ENCODE measurements around the gene KATNAL2.

DNA sequence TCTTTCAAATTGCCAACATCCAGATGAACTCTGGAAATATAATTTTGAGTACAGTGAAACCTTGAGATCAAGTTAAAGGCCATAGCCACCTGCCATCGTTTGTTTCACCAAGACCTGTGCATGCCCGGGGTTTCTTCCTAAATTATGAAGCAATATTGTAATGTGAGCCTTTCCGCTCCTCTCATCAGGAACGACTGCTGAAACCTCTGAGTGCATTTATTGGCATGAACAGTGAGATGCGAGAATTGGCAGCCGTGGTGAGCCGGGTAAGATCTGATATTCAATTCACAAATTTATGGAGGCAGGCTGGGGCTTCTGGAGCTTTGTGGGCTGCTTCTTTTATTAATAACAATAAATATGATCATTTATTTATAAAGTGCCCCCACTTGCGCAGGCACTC is 145.7 kb downstream of the KATNAL2 start:
- TF ChIP-seq ZNF274 (IDR thresholded peaks at IDR 0.05; ENCODE audit: low read depth, low read length) (no peak), YY1 (IDR thresholded peaks at IDR 0.05; ENCODE audit: insufficient read depth, insufficient read length) (no peak)
